Spleen (tissue), 11 donors: ENCODE results near the gene ZBTB7C. TPM values are rescaled to one million over a fixed set of nuclear protein-coding genes. Genes with fewer than 3 reads are reported as not detected.

Experiments
- DNase-seq: peaks from one replicate; pipeline ENCODE4 v3.0.0-alpha.2; 2020
- H3K27ac ChIP-seq, 8 donors: fragments of 200-600 bp; sonication (generic) in 7 of 8; 1 replicate in 4 of 8; 2 replicates in 4 of 8; pipeline versions ENCODE4 v1.5.0 to v1.8.0; 2016 to 2021; ENCODE audit warnings: inconsistent platforms in 4 of 8, mild to moderate bottlenecking in 4 of 8, moderate library complexity in 1 of 8
- H3K27me3 ChIP-seq, 7 donors: fragments of 200-600 bp; sonication (generic) in 6 of 7; replicated peaks in 1 of 7; 1 replicate in 4 of 7; 2 replicates in 3 of 7; pipeline versions ENCODE4 v1.5.0 to v1.8.0; 2016 to 2021; ENCODE audit warnings: inconsistent platforms in 3 of 7, mild to moderate bottlenecking in 1 of 7
- H3K36me3 ChIP-seq, 6 donors: fragments of 200-600 bp; sonication (generic) in 5 of 6; 1 replicate in 4 of 6; 2 replicates in 2 of 6; pipeline versions ENCODE4 v1.5.0 to v1.8.0; 2016 to 2021; ENCODE audit warnings: inconsistent platforms in 2 of 6
- H3K4me1 ChIP-seq, 6 donors: fragments of 200-600 bp; sonication (generic) in 5 of 6; 1 replicate in 3 of 6; 2 replicates in 3 of 6; pipeline versions ENCODE4 v1.5.0 to v1.8.0; 2016 to 2021; ENCODE audit warnings: inconsistent platforms in 3 of 6
- H3K4me3 ChIP-seq, 8 donors: fragments of 200-600 bp; sonication (generic) in 7 of 8; 1 replicate in 4 of 8; 2 replicates in 4 of 8; pipeline versions ENCODE4 v1.5.0 to v1.8.0; 2016 to 2021; ENCODE audit warnings: inconsistent platforms in 4 of 8, mild to moderate bottlenecking in 4 of 8, moderate library complexity in 2 of 8
- H3K9me3 ChIP-seq, 8 donors: fragments of 200-600 bp; sonication (generic) in 7 of 8; 1 replicate in 4 of 8; 2 replicates in 4 of 8; pipeline versions ENCODE4 v1.5.0 to v1.8.0; 2016 to 2021; ENCODE audit warnings: inconsistent platforms in 4 of 8
- CTCF ChIP-seq, 11 experiments: fragments of 200-600 bp in 7 of 11; fragments of 450-650 bp in 4 of 11; sonication (generic) in 4 of 11; IDR thresholded peaks in 8 of 11; conservative IDR thresholded peaks in 3 of 11; 1 replicate in 7 of 11; 2 replicates in 4 of 11; pipeline versions ENCODE4 v1.4.0 to v1.8.0; 2016 to 2021; ENCODE audit warnings: antibody characterized with exemption in 11 of 11, inconsistent platforms in 4 of 11, mild to moderate bottlenecking in 1 of 11
- POLR2A ChIP-seq, 3 donors: fragments of 450-650 bp; IDR thresholded peaks; one replicate each; pipeline ENCODE4 v1.5.1; 2017; ENCODE audit warnings: antibody characterized with exemption in 3 of 3, mild to moderate bottlenecking in 1 of 3
- POLR2AphosphoS5 ChIP-seq, 3 donors: sonication (generic); formaldehyde crosslinking; IDR thresholded peaks; one replicate each; pipeline ENCODE4 v1.5.1; 2017; ENCODE audit warnings: antibody characterized with exemption in 3 of 3
- WGBS, 5 donors: extraction: QIAGEN DNeasy Blood & Tissue Kit in 3 of 5; methylation state at CpG; one replicate each; pipeline versions ENCODE4 v1.1.5 to v1.1.7; 2013 to 2018; 5-methylcytosine and 5-hydroxymethylcytosine counted together
- intact Hi-C: fragments of 100-400 bp; cut with DNase I; formaldehyde crosslinking; loops from one replicate; pipeline ENCODE4 v1.15.0; 2023; ENCODE audit warnings: low total_unique reads
- polyA plus RNA-seq, 3 donors: library from polyadenylated mRNA; stranded (reverse); fragments of 200-250 nt; gene quantifications; one replicate each; pipeline ENCODE4 v1.2.1, GENCODE V29; 2013
- total RNA-seq, 7 donors: library from RNA; depleted of rRNA in 3 of 7; stranded (reverse); fragments of >200 nt in 3 of 7; fragmentation: NEBNext Ultra II Directional in 4 of 7; extraction: Animal tissue kit (Norgen Biotek cat#: 25700) in 4 of 7; gene quantifications; one replicate each; pipeline versions ENCODE4 v1.1.0 to v1.2.1, GENCODE V29; 2016 to 2021
- donor health status: healthy with polysubstance abuse.
- donor health status: DM: no; HTN: no; CAD: no; lungs with moderate emphysema.
- donor health status: DM: no; HTN: no; CAD: no.
- donor health status: Bipolar disorder and iron deficiency.
- donor health status: healthy.
- donor health status: DM: no; HTN: no; CAD: no.
- donor health status: DM: yes; HTN: yes; CAD: no.

Gene ZBTB7C
- total and polyA plus RNA-seq, 10 donors, result 1.00 to 64.2 (median 18.8) TPM

- H3K27me3 ChIP-seq, result peaks cover 0 to 17% (median 0%) of the 10 kb centered on the region in 7 donors
- no peak overlapping the region for H3K27ac ChIP-seq
- H3K9me3 ChIP-seq, result no peaks in the 10 kb centered on the region
- H3K4me1 ChIP-seq, result peaks cover 2 to 24% (median 15%) of the 10 kb centered on the region in 6 donors
- TF ChIP-seq POLR2AphosphoS5 (IDR thresholded peaks at IDR 0.05) (peak in 2 of 3 donors; percentile 64 to 72), POLR2A (IDR thresholded peaks at IDR 0.05) (no peak), CTCF (IDR thresholded peaks at IDR 0.05 in 8 of 11, conservative IDR thresholded peaks at IDR 0.05 in 3 of 11) (peak; percentile 52 to 88 (median 79))
- DNase-seq, result peak; percentile 93
- intact Hi-C loops, result loop anchor here (5.0 to 10.0 kb wide), 2 partner anchors 212 to 419 kb away; no protein-coding TSS in a partner anchor
- peak overlapping the region in 1 of 8 donors; percentile 8 for H3K4me3 ChIP-seq
- no peaks in the 10 kb centered on the region for H3K36me3 ChIP-seq
- WGBS, 5 donors, result 39 to 42% (median 40%) methylated on average over 28 to 30 of the region's 30 CpGs
Measured at GRCh38 chr18:48446582-48447225, 37.5 kb upstream of the ZBTB7C start.

- no peaks in the 10 kb centered on the region for H3K9me3 ChIP-seq
- WGBS, 5 donors, result 89 to 94% (median 90%) methylated on average over 3 of the region's 3 CpGs
- H3K27me3 ChIP-seq, result peaks cover 0 to 28% (median 0%) of the 10 kb centered on the region in 7 donors
- H3K36me3 ChIP-seq, result no peaks in the 10 kb centered on the region
- DNase-seq, result peak; percentile 83
- no peak for TF ChIP-seq POLR2A (IDR thresholded peaks at IDR 0.05)
- TF ChIP-seq CTCF (IDR thresholded peaks at IDR 0.05 in 8 of 11, conservative IDR thresholded peaks at IDR 0.05 in 3 of 11), result peak; percentile 57 to 94 (median 84)
- TF ChIP-seq POLR2AphosphoS5 (IDR thresholded peaks at IDR 0.05), result no peak
- no peak overlapping the region for H3K4me3 ChIP-seq
- H3K27ac ChIP-seq, result no peak overlapping the region
- peaks cover 5 to 36% (median 19%) of the 10 kb centered on the region in 6 donors for H3K4me1 ChIP-seq
- intact Hi-C loops, result loop anchor here (5.0 to 10.0 kb wide), 2 partner anchors 211 to 418 kb away; no protein-coding TSS in a partner anchor
Measured at GRCh38 chr18:48445540-48445939, 36.4 kb upstream of the ZBTB7C start.

DNA sequence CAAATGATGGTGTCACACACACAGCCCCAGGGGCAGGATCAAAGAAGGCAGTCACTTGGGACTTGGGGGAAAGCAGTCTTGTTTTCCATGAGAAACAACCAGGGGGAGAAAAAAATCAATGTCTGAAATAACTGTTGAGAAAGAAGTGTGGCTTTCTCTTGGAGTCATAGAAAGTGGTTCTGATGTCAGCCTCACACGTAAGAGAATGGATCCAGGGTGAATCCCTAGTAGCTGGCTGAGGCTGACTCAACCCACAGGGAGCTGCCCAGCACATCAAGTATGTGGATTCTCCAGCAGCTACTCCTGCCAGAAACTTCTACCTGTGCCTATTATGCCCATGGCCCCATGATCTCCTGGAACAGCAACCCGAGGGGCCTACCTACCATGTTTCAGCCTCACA is 33.6 kb upstream of the ZBTB7C start:
- Histone ChIP-seq H3K9me3 (no peaks in the 10 kb centered on the region), H3K27me3 (peaks cover 0 to 34% (median 0%) of the 10 kb centered on the region in 7 donors), H3K36me3 (no peaks in the 10 kb centered on the region), H3K4me1 (peaks cover 5 to 37% (median 19%) of the 10 kb centered on the region in 6 donors), H3K4me3 (no peak overlapping the region), H3K27ac (no peak overlapping the region)
- no peak for DNase-seq
- WGBS, 5 donors, result 51 to 91% (median 76%) methylated on average over 2 of the region's 2 CpGs
- intact Hi-C loops, result loop anchor here (10.0 kb wide), 1 partner anchor 208 kb away; no protein-coding TSS in a partner anchor
- TF ChIP-seq POLR2AphosphoS5 (IDR thresholded peaks at IDR 0.05), result no peak
- TF ChIP-seq POLR2A (IDR thresholded peaks at IDR 0.05), result no peak
- no peak for TF ChIP-seq CTCF (IDR thresholded peaks at IDR 0.05 in 8 of 11, conservative IDR thresholded peaks at IDR 0.05 in 3 of 11)

DNA sequence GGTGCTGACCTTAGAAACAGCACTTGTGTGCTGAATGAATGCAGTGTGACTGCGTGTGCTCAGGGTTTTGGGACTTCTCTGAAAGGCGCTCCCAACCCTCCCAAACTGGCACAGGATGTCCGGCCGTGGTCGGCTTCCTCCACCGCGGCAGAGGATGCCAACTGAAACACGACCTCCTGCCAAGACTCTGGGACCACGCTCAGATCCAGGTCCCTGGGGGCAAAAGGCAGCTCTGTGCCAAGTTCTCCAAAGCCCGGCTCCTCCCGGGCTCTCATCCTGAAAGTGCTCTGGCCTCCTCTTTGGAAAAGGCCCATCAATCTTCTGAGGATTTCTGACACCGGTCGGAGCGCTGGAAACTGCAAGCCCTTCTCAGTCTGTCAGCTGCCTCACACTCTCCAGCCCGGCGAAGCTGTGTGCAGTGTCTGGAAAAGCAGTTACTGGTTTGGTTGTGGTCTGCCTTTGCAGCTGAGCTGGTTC is 32.3 kb upstream of the ZBTB7C start:
- no peak for DNase-seq
- 13 to 28% (median 16%) methylated on average over 16 of the region's 16 CpGs for WGBS, 5 donors
- intact Hi-C loops, result loop anchor here (10.0 kb wide), 1 partner anchor 207 kb away; no protein-coding TSS in a partner anchor
- no peak overlapping the region for H3K4me3 ChIP-seq
- TF ChIP-seq CTCF (IDR thresholded peaks at IDR 0.05 in 8 of 11, conservative IDR thresholded peaks at IDR 0.05 in 3 of 11) (no peak), POLR2AphosphoS5 (IDR thresholded peaks at IDR 0.05) (peak; percentile 69 to 78 (median 70))
- H3K27ac ChIP-seq, result peak overlapping the region in 6 of 8 donors; percentile 32 to 74 (median 66)
- peaks cover 4 to 31% (median 16%) of the 10 kb centered on the region in 6 donors for H3K4me1 ChIP-seq
- no peaks in the 10 kb centered on the region for H3K36me3 ChIP-seq
- H3K9me3 ChIP-seq, result no peaks in the 10 kb centered on the region
- H3K27me3 ChIP-seq, result peaks cover 0 to 34% (median 0%) of the 10 kb centered on the region in 7 donors
